Measurements from ENCODE around the gene PAOX.

The PAOX gene

GRCh38 chr10:133388236-133388972, 9.3 kb downstream of the PAOX start:
- peak; percentile 68 for DNase-seq

- peak; percentile 88 for DNase-seq
These were observed 10.1 kb downstream of the PAOX start for GRCh38 chr10:133388973-133389818.

GRCh38 chr10:133390597-133391248, 11.7 kb downstream of the PAOX start:
- DNase-seq = no peak

GRCh38 chr10:133391249-133391635, 12.2 kb downstream of the PAOX start:
- DNase-seq = no peak

GRCh38 chr10:133391761-133392518, 12.9 kb downstream of the PAOX start:
- no peak for DNase-seq

GRCh38 chr10:133393401-133394063, 14.5 kb downstream of the PAOX start:
- no peak for DNase-seq

- peak; percentile 93 for DNase-seq
These were observed 15.1 kb downstream of the PAOX start, which contains the start of gene MTG1 for GRCh38 chr10:133394064-133394663. Gene MTG1, plus strand, starts transcription at chr10:133394157. Its CDS starts 64 bp downstream, at chr10:133394221.

GRCh38 chr10:133394801-133395221, 15.7 kb downstream of the PAOX start:
- no peak for DNase-seq

- no peak for DNase-seq
These were observed 17.1 kb downstream of the PAOX start for GRCh38 chr10:133396035-133396624.

- no peak for DNase-seq
These were observed 18.9 kb downstream of the PAOX start for GRCh38 chr10:133397938-133398337.

- no peak for DNase-seq
These were observed 20.1 kb downstream of the PAOX start for GRCh38 chr10:133399123-133399601.

GRCh38 chr10:133400624-133401424, 21.8 kb downstream of the PAOX start:
- no peak for DNase-seq

GRCh38 chr10:133401500-133401899, 22.4 kb downstream of the PAOX start:
- no peak for DNase-seq

GRCh38 chr10:133401981-133402725, 23.1 kb downstream of the PAOX start:
- DNase-seq = no peak

- no peak for DNase-seq
These were observed 24.3 kb downstream of the PAOX start for GRCh38 chr10:133403359-133403758.

- no peak for DNase-seq
These were observed 24.7 kb downstream of the PAOX start for GRCh38 chr10:133403784-133404183.

- no peak for DNase-seq
These were observed 26.2 kb downstream of the PAOX start for GRCh38 chr10:133405272-133405671.

GRCh38 chr10:133405844-133406527, 26.9 kb downstream of the PAOX start:
- no peak for DNase-seq
